Measurements from ENCODE around the gene SLIT3. TPM values are rescaled to one million over a fixed set of nuclear protein-coding genes. Genes with fewer than 3 reads are reported as not detected.

SLIT3 gene
- total RNA-seq, 2 donors from 2014 or later: 67.1 to 140 TPM

GRCh38 chr5:168853972-168854371 lies 447.0 kb downstream of the SLIT3 start:
- no peak for DNase-seq (ENCODE audit: low spot score)
- intact Hi-C loops (cut with DNase I): no loop called here

GRCh38 chr5:168852329-168852728 lies 448.6 kb downstream of the SLIT3 start:
- DNase-seq (ENCODE audit: low spot score): no peak
- intact Hi-C loops (cut with DNase I): no loop called here

GRCh38 chr5:168851902-168852321 lies 449.0 kb downstream of the SLIT3 start:
- intact Hi-C loops (cut with DNase I): no loop called here
- DNase-seq (ENCODE audit: low spot score): no peak

- intact Hi-C loops (cut with DNase I): no loop called here
- no peak for DNase-seq (ENCODE audit: low spot score)
Measured at GRCh38 chr5:168850683-168851082, 450.3 kb downstream of the SLIT3 start.

- intact Hi-C loops (cut with DNase I): no loop called here
Measured at GRCh38 chr5:168848569-168848968, 452.4 kb downstream of the SLIT3 start.

GRCh38 chr5:168847511-168848073 lies 453.3 kb downstream of the SLIT3 start:
- intact Hi-C loops (cut with DNase I): no loop called here

More at GRCh38 chr5:168848569-168848968, 452.4 kb downstream of the SLIT3 start:
- no peak for DNase-seq (ENCODE audit: low spot score)

GRCh38 chr5:168844922-168845296 lies 456.0 kb downstream of the SLIT3 start:
- no peak for DNase-seq (ENCODE audit: low spot score)
- intact Hi-C loops (cut with DNase I): no loop called here

More at GRCh38 chr5:168847511-168848073, 453.3 kb downstream of the SLIT3 start:
- DNase-seq (ENCODE audit: low spot score): no peak

GRCh38 chr5:168844016-168844921 lies 456.7 kb downstream of the SLIT3 start:
- DNase-seq (ENCODE audit: low spot score): no peak
- intact Hi-C loops (cut with DNase I): no loop called here

GRCh38 chr5:168843277-168844015 lies 457.5 kb downstream of the SLIT3 start:
- no peak for DNase-seq (ENCODE audit: low spot score)
- intact Hi-C loops (cut with DNase I): no loop called here

GRCh38 chr5:168842571-168843205 lies 458.3 kb downstream of the SLIT3 start:
- intact Hi-C loops (cut with DNase I): no loop called here
- DNase-seq (ENCODE audit: low spot score): no peak

- no peak for DNase-seq (ENCODE audit: low spot score)
- intact Hi-C loops (cut with DNase I): no loop called here
Measured at GRCh38 chr5:168837852-168838251, 463.1 kb downstream of the SLIT3 start.

- intact Hi-C loops (cut with DNase I): no loop called here
- no peak for DNase-seq (ENCODE audit: low spot score)
Measured at GRCh38 chr5:168836603-168837231, 464.2 kb downstream of the SLIT3 start.

- intact Hi-C loops (cut with DNase I): no loop called here
- no peak for DNase-seq (ENCODE audit: low spot score)
Measured at GRCh38 chr5:168833936-168834335, 467.0 kb downstream of the SLIT3 start.

- DNase-seq (ENCODE audit: low spot score): no peak
- intact Hi-C loops (cut with DNase I): no loop called here
Measured at GRCh38 chr5:168833383-168833782, 467.6 kb downstream of the SLIT3 start.

- DNase-seq (ENCODE audit: low spot score): no peak
- intact Hi-C loops (cut with DNase I): no loop called here
Measured at GRCh38 chr5:168832308-168832707, 468.6 kb downstream of the SLIT3 start.

- no peak for DNase-seq (ENCODE audit: low spot score)
- intact Hi-C loops (cut with DNase I): no loop called here
Measured at GRCh38 chr5:168831383-168831782, 469.6 kb downstream of the SLIT3 start.

GRCh38 chr5:168830833-168831232 lies 470.1 kb downstream of the SLIT3 start:
- no peak for DNase-seq (ENCODE audit: low spot score)
- intact Hi-C loops (cut with DNase I): no loop called here

- intact Hi-C loops (cut with DNase I): no loop called here
- no peak for DNase-seq (ENCODE audit: low spot score)
Measured at GRCh38 chr5:168829922-168830417, 471.0 kb downstream of the SLIT3 start.

GRCh38 chr5:168829044-168829443 lies 471.9 kb downstream of the SLIT3 start:
- intact Hi-C loops (cut with DNase I): no loop called here
- DNase-seq (ENCODE audit: low spot score): no peak
